Stimulated activated CD4-positive, alpha-beta T cell treated with anti-CD3 and anti-CD28 coated beads, Interleukin-15, amount 100 ng/mL, for 24 hours (primary cell): ENCODE results near the gene KRT16.
A peak's percentile ranks its signal among the peaks of the same experiment; 100 is the strongest.
"Not testable (repeated sequence)": the region's sequence is repeated elsewhere in the genome, so short reads cannot be mapped to it uniquely, and the experiment has no call there.

Experiments used
- DNase-seq: peaks from one replicate; pipeline ENCODE4 v3.0.0-alpha.2; 2020

The KRT16 gene

GRCh38 chr17:41581366-41582060 lies 31.1 kb downstream of the KRT16 start:
- DNase-seq, result no peak

DNA sequence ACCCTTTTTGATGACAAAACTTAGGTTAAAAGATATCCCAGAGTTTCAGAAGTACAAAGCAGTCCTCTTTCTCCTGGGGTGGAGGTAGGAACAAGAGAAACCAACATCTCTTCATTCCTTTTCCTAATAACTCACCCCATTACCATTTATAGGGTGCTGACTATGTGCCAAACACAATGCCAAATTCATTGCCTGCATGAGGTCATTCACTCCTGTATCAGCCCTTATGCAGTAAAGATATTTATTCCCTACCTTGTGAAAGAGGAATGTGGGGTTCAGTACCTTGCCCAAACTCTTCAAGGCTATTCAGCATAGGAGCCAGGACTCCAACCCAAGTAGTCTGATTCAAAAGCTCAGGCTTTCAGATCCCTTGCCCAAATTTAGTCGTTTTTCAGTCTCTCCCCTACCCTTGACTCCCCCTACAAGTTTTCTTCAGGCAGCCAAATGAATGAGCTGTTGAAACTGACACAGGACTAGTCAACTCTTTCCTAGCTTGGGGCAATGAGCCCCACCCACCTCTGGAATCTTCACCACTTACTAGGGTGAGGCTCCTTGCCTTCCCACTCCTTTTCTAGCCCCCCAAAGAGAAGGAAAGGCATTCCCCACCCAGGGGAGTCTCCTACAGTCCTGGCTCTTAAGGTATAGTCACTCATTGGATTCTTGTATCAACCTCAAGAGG lies 31.7 kb downstream of the KRT16 start:
- no peak for DNase-seq

GRCh38 chr17:41580244-41580575 lies 32.4 kb downstream of the KRT16 start:
- DNase-seq, result no peak

DNA sequence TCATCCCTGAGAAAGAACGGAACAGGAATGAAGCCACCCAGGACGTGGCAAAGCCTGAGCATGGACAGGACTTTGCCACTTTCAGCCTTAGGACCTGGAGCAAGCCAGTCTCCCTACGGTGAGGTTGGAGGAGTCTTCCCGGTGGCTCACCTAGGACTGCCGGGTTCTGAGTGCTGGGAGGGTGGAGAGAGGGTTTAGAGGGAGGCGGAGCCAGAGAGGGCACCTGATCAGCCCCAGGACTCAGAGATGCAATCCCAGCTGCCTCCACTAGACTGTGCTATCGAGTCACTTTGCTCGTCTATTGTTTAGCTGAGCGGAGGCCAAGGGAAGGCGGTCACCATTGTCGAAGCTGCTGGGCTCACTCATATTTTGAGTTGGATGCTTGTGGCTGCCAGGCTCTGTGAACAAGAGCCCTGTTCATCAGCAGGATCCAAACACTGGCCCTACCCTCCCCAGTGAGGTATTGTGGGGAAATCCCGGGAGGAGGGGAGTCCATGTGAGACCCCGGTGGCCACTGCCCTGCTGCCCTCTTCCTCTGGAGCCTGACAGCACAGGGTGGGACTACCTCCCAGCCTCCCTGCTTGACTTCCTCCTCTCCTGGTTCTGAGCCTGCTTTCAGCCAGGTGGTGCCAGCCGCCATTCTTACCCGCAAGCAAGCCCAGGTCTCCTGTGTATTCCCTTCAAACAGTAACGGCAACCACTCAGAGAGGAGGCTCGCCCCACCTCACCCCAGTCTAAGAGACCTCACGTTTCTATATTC lies 32.9 kb downstream of the KRT16 start:
- peak; percentile 84 for DNase-seq

DNA sequence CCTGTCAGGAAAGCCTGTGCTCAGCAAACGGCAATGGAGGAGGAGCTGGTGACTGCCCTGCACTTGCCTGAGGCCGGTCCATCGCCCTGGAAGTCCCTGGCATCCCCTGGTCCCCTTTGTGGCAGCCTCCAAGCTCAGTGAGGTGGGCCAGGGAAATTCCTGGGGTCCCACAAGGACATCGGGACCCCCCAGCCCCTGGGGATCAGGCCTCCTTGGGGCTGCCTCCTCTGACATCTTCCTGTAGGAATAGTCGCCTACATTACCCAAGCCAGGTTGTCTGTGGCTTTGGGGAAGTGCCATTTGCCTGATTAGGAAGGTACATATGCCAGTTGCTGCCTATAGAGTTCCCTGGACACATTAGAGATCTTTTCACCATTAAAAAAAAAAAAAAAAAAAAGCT lies 33.6 kb downstream of the KRT16 start:
- no peak for DNase-seq

DNA sequence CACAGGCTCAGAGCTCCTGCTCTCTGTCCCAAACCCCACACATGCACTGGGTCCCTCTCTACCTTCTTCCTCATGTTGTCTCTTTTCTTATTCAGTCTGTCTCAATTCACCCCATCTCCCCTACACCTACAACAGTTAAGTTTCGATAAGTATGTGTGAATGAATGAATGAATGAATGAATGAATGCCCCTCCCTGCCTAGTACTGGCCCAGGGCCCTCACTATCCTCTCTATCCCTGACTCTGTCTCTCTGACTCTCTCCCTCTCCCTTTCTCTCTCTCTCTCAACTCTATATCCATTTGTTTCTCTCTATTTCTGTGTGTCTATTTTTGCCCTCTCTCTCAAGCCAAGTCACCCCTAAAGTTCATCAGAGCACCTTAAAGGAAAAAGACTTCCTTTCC lies 34.0 kb downstream of the KRT16 start:
- DNase-seq, result no peak

DNA sequence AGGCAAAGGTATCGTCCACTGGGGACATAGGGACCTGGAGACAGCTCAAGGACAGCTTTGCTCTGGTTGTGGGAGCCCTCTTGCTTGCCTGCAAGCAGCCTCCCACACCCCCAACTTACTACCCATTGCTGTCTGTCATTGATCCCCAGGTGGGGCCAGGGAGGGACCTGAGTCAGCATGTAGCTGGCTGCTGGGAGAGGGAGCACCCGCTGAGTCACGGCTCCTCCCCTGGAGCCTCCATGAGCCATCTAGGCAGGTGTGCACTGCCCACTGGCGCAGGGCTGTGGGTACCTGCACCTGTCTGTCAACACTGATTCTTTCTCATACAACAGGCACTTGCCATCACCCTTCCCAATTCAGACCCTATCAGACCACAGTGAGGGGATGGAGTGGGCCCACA lies 35.8 kb downstream of the KRT16 start:
- not testable (repeated sequence) for DNase-seq

DNA sequence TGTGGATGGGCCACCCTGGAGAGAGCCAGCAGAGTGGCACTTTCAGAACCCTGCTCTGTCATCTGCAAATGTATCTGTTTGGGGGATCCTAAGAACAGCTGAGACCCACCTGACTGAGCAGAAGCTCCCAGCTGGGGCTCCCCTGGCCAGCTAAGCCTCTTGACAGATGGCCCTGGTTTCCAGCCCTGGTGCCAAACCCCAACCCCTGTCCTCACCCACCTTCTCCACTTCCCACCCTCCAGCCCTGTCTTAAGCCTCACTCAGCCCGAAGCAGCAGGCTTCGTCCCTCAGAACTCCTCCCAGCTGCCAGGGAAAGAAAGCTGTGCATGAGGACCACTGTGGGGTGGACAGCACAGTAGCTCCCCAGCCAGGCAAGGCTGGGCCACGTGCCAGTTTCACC lies 37.2 kb downstream of the KRT16 start:
- no peak for DNase-seq

- no peak for DNase-seq
These were observed 40.8 kb downstream of the KRT16 start, which contains the start of gene KRT9 for GRCh38 chr17:41571561-41572434. Gene KRT9 (minus strand): TSS chr17:41572059. CDS start chr17:41571992, 67 bp downstream.

DNA sequence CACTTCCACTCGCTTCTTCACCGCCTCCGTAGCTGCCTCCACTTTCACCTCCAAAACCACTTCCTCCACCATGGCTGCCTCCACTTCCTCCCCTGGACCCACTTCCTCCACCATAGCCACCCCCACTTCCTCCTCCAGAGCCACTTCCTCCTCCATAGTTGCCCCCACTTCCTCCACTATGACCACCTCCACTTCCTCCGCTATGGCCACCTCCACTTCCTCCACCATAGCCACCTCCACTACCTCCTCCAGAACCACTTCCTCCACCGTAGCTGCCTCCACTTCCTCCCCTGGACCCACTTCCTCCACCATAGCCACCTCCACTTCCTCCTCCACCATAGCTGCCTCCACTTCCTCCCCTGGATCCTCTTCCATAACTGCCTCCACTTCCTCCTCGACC lies 45.2 kb downstream of the KRT16 start:
- no peak for DNase-seq

DNA sequence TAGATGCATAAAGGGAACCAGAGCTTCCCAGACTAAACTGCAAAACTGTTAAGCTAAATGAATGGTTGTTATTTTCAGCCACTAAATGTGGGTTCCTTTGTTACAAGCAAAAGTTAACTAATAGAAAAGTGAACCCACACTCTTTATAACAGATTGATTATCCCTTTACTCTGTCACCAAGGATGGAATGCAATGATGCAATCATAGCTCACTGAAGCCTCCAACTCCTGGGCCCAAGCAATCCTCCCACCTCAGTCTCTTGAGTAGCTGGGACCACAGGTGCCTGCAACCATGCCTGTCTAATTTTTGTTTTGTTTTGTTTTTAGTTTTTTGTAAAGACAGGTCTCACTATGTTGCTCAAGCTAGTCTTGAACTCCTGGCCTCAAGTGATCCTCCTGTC lies 47.2 kb downstream of the KRT16 start:
- DNase-seq, result no peak

DNA sequence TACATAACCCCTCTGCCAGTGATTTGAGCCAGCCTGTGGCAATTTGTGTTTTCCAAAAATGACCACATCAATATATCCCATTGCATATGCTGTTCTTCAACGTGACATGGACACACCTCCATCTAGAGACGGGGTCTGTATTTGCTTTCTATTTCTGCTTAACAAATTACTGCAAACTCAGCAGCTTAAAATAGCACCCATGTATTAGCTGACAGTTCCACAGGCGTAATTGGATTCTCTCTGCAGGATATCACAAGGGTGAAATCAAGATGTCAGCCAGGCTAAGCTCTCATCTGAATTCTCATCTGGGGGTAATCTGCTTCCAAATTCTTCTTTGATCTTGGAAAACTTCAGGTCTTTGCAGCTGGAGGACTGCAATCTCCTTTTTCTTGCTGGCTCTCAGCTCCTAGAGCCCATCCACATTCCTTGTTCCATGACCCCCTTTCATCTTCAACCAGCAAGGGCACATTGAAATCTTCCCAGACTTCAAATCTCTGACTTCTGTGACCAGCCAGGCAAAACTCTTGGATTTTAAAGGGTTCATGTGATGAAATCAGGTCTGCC lies 48.9 kb downstream of the KRT16 start:
- DNase-seq, result no peak

- DNase-seq, result no peak
These were observed 51.0 kb downstream of the KRT16 start for GRCh38 chr17:41561554-41561953.
